DMS114 treated with DMSO at 0.1 percent for 48 hours (cell line): ENCODE data around the gene SGSM1.

Experiments
- DNase-seq: peaks from one replicate; lab custom pipeline; 2025; ENCODE audit not compliant: unreplicated experiment; lab: John Stamatoyannopoulos, UW

SGSM1 gene, protein sequence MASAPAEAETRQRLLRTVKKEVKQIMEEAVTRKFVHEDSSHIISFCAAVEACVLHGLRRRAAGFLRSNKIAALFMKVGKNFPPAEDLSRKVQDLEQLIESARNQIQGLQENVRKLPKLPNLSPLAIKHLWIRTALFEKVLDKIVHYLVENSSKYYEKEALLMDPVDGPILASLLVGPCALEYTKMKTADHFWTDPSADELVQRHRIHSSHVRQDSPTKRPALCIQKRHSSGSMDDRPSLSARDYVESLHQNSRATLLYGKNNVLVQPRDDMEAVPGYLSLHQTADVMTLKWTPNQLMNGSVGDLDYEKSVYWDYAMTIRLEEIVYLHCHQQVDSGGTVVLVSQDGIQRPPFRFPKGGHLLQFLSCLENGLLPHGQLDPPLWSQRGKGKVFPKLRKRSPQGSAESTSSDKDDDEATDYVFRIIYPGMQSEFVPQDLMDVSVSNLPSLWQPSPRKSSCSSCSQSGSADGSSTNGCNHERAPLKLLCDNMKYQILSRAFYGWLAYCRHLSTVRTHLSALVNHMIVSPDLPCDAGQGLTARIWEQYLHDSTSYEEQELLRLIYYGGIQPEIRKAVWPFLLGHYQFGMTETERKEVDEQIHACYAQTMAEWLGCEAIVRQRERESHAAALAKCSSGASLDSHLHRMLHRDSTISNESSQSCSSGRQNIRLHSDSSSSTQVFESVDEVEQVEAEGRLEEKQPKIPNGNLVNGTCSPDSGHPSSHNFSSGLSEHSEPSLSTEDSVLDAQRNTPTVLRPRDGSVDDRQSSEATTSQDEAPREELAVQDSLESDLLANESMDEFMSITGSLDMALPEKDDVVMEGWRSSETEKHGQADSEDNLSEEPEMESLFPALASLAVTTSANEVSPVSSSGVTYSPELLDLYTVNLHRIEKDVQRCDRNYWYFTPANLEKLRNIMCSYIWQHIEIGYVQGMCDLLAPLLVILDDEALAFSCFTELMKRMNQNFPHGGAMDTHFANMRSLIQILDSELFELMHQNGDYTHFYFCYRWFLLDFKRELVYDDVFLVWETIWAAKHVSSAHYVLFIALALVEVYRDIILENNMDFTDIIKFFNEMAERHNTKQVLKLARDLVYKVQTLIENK

DNA sequence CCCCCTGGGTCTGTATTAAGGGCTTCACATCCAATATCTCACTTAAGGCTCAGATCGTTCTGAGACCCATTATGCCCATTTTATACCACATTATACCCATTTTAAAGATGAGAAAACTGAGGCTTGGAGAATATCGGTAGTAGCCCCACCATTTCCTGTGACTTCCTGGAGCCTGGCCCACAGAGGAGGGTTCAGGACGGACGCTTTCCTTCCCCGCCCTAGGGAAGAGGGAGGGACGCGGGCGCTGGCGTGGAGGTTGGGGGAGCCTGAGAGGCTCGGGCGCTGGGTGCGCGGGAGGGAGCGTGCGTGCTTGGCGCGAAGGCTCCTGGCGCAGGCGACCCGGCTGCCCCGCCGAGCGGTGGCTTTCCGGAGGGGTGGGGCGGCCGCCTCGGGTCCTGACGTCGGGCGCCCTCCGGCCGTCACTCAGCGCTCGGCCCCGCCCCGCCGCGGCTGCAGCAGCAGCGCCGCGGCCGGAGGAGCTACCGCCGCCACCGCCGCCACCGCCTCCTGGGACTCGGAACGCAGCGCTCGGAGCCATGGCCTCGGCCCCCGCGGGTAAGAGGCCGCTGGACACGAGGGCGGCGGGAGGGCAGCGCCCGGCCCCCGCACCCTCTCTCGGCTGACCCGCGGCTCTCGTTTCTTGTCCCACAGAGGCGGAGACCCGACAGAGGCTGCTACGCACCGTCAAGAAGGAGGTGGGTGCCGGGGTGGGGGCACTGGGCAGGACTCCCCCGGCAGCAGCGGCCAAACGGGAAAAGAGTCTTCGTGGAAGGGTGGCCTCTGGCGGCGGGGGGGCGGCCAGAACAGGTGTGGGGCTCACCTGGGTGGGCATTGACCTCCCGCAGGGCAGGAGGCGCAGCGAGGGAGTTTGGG, at the start of gene SGSM1:
Gene SGSM1 (plus strand): TSS at position 422 of the 873 bp plus-strand sequence. CDS start 115 bp downstream, at position 537.
- DNase-seq, result peak; percentile 51

DNA sequence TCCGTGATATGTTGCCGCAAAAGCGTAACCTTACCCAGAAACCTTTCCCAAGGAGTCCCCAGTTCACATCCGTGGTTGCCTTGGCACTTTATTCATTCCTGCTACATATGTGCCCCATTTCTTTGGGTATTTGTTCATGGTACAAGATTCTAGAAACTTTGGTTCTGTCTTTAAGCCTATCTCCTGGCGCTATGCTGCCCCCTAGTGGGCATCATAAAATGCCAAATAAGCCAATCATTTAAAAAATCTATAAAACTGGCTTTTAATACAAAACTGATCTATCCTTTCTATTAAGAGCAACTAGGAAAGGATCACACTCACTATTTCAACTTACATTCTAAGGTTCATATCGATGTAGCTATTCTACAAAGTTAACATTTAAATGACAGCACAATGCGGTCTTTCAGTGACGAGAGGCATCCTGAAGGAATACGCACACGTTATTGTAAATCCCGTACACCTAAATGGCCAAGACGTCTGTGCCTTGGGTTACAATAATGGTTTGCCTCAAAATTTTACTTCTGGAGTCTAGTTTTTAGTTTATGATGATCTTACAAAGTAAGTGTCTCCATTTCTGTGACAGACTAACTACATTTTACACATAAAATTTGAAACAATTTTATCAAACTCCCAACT, 47.7 kb upstream of the SGSM1 start:
- peak; percentile 18 for DNase-seq

DNA sequence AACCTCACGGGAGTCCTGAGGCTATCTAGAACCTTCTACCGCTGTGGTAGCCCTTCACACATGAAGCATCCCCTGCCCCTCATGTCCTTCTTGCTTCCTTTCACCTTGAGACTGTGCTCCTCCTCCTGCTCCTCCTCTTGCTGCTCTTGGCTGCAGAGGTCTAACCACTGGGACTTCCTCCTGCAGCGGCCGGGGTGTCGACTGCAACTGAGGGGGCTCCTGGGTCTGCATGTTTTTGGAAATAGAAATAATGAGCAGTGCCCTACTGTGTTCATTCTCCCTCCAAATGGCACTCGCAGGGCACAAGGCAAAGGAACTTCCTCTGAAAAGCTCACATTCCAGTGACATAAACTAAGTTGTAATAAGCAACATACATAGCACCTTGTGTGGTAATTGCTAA, 46.2 kb upstream of the SGSM1 start:
- DNase-seq, result no peak

DNA sequence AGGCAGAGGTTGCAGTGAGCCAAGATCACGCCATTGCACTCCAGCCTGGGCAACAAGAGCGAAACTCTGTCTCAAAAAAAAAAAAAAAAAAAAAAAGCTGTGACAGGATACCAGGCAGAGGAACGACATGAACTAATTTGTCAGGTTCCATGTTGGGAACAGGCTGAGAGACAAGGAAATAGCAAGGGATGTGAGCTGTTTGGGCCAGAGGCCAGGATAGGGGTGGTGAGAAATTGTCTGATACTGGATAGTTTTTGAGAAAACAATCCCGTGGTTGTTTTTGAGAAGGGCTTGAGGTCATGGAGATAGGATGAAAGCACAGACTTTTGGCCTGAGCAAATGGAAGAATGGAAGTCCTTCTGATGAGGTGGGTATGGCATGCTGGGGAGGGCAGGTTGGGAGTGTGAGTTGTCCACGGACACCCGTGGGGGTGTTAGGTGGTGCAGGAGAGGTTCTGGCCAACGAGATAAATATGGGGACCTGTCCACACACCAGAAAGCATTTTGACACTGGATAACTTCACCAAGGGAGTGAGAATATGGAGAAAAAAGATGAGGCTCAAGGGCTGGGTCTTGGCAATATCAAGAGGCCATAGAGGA, 45.2 kb upstream of the SGSM1 start:
- no peak for DNase-seq

DNA sequence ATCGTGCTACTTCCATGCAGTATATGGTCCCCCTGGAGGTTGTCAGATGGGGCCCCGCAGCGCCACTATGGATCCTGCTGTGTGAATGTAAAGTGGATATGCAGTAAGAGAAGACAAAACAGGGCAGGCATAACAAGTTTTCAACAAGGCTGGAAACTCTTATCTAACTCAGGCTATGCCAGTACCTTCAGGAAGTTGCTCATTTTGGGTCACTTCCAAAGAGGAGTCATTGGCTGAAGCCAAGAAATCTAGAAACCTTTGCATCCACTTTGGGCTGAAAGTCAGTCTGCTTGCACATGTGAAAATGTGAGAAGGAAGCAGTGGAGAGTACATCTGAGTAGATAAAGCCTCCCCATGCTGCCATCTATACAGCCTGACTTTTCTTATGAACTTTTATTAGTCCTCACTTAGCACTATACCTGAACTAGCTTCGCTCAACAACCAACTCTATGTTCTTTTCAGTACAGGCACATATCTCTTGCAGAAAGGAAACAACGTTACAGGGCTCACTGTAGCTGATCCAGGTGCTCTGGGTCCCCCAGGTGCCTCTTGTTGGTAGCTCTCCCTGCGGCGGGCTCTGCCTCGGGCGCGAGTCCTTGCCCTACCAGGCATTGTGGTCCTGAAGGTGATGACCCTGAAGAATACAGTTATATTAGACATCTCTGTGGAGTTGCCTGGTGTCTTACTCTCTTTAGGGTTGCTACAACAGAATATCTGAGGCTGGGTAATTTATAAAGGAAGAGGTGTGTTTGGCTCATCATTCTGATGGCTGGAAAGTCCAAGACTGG, 43.9 kb upstream of the SGSM1 start:
- DNase-seq, result no peak

DNA sequence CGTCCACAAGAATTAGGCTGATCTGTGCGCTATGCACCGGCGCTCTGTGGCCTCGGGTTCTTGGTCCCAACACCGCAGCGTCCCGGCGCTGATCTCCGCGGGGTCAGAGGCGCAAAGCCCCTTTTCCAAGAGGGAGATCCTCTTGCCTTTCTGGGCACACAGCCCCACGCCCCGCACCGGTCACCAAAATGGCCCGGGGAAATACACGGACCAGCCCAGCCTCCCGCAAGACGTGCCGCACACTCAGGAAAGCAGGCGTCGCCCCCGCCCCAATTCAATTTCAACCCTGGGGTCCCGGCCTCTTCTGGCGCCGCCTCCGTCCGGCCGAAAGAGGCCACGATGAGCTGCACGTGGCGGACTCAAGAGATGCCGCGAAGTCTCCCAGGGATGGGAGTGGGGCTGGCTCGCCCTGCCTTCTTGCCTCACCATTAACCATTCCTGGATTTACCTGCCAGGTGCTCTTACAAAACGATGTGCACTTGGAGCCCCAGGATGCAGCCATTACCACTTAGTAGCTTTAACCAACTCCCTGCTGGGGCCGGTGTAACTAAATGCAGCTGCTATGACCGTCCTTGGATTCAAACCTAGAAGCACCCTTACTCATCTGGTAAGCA, 42.0 kb upstream of the SGSM1 start:
- DNase-seq, result no peak

DNA sequence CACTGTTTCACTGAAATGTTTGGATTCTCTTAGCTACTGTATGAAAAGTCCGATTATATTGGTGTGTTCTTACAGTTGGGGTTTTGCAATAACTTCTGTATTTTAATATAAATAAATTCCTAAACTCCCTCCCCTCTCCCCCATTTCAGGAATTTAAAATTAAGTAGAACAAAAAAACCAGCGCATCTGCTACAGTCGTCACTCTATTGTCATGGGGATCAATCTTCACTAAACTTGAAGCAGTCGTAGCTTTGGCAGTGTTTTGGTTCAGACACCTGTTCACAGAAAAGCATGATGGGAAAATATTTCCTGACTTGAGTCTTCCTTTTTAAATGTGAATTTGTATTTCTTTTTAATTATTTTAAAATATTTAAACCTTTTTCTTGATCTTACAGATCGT, 40.8 kb upstream of the SGSM1 start:
- no peak for DNase-seq

DNA sequence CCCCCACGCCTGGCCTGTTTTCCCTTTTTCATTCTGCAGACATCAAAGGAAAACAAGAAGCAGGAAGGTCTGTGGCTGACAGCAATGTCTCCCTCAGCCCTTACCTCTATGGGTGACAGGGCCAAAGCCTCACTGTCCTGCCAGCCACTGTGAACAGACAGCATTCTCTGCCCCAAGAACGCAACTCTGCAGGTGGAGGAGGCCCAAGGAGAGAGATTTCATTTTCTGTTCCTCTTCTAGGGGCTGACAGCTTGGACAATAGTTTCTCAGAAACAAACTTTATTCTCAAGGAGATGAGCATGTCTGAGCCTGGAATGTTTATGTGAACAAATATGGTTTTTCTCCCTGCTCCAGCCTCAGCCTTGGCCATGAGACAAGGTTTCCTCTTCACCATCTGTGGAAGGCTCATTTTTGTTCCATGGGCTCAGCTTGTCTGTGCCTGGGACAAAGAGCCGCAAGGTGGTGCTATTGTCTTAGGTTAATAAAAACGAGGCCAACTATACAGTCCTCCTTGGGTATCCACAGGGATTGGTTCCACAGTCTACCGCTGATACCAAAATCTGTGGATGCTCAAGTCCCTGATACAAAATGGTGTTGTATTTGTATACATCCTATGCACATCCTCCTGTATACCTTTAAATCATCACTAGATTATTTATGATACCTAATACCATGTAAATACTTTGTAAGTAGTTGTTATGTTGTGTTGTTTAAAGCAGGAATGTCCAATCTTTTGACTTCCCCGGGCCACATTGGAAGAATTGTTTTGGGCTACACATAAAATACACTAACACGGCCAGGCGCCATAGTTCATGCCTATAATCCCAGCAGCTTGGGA, 37.3 kb upstream of the SGSM1 start:
- peak; percentile 51 for DNase-seq

DNA sequence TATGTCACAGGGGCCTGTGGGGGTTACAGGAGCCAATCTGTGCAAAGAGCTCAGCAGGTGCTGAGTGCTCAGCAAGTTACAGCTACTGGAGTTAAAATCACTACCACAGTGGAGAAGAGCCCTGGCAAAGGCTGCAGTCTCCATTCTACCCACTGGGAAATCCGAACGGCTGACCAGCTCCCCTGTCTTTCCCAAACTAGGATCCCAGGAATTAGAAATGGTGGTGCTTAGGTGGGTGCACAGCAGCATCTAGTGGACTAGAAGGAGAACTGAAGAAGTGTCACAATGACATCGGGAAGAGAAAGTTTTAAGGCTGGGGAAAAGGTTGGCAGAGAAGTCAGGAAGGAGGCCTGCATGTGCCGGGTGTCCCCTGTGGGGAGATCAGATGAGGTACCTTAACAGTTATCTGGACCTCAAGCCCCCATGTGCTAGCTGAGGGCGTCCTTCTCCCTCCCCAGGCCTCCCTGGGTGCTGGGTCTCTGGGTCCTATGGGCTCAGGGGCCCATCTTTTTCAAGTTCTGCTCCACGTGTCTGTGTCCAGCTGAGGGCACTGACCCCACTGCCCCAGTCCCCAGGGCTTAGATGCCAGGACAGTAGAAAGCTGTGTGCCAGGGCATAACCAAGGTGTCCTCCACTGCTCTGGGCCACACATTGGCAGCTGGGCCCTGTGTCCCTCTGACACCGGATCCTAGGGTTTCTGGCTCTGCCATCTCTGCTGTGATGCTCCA, 33.4 kb upstream of the SGSM1 start:
- DNase-seq, result peak; percentile 70

DNA sequence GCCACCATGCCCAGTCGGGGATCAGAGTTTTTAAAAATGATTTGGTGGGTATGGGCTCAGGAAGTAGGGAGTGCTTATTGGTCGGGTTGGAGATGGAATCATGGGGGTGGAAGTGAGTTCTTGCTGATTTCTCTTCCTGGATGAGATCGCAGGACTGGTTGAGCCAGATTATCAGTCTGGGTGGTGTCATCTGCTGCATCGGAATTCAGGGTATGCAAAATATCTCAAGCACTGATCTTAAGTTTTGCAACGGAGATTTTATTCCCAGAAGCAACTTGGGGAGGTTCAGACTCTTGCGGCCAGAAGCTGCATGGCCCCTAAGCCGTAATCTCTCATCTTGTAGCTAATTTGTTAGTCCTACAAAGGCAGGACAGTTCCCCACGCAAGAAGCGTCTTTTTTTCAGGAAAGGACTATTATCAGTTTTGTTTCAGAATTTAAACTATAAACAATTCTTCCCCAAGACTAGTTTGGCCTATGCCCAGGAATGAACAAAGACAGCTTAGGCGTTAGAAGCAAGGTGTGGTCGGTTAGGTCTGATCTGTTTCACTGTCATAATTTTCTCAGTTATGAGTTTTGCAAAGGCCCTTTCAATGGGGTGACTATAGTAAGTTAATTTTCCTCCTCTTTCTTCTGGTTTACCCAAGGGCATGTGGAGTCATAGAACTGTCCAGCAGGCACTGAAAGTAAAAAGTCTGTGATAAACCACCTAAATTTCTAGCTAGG, 30.1 kb upstream of the SGSM1 start:
- DNase-seq, result no peak

DNA sequence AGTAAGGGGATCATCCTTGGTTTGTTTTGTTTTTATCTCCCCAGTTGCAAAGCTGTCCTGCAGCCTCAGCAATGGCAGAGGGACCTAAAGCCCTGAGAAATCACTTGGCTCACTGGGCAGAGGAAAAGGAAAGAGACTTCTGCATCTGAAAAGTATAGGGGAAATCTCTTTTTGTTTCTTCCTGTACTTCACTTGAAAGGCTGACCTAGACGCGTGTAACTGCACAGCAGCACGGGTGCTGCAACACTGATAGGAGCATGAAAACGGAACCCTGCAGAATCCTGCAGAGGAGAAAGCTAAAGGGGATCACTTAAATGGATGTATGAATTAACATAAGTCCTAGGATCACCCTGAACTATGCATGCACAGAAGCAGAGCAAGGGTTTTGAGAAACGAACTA, 29.5 kb upstream of the SGSM1 start:
- DNase-seq, result no peak

DNA sequence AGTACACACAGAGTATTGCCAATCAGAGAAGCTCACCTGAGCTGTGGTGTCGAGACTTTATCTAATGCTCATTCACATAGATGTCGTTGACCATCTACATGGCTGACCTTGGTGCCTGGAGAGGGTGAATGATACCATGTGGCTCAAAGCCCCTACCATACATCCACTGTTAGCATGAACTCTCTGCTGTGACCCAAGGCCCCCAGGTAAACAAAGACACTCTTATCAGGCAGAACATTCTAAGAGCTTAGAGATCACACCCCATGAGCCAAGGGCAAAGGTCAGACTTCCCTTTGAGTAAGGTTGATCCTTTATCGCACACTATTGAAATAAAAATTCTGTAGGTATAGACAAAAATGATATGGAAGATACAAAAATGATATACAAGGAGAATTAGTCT, 16.5 kb upstream of the SGSM1 start:
- no peak for DNase-seq

DNA sequence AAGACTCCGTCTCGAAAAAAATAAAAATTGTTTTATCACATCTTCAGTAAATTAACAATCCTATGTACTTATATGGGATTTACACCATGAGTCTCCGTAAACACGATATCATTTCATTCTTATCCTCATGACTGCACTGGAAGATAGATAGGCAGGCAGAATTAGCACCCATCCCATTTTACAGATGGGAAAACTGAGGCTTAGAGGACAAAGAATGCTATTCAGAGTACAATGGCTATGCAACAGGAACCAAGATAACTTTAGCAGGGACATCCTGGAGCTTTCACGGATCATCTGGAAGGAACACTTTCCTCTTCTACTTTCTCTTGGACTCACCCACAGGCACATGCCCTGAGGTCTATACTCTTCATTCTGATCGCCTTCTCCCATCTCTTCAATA, 14.6 kb upstream of the SGSM1 start:
- DNase-seq, result no peak

DNA sequence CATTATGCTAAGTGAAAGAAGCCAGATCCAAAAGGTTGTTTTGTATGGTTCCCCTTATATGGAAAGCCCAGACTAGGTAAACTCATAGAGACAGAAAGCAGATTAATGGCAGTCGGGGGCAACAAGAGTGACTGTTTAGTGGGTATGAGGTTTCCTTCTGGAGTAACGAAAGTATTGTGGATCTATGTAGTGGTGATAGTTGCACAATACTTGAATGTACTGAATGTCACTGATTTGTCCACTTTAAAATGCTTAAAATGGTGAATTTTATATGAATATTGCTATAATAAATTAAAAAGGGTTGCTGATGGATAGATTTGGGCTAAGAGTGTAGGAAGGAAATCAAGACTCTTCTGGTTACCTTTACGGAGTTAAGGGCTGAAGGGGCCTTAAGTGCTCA, 10.0 kb upstream of the SGSM1 start:
- DNase-seq, result no peak

DNA sequence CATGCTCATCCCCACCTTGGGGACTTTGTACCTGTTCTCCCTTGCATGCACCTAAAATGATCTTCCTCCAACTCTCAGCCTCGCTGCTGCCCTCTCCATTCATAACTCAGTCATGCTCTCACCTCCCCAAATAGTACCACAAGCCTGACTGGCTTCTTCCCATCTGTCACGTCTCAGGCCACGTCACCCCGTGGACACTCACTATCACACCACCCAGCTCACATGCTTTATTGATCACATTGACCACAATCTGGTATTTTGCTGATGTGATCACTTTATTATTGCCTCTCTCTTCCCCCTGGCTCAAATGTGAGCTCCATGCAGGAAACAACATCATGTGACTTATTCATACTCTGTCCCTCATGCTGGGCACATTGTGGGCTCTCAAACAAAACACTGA, 9.2 kb upstream of the SGSM1 start:
- DNase-seq, result no peak

DNA sequence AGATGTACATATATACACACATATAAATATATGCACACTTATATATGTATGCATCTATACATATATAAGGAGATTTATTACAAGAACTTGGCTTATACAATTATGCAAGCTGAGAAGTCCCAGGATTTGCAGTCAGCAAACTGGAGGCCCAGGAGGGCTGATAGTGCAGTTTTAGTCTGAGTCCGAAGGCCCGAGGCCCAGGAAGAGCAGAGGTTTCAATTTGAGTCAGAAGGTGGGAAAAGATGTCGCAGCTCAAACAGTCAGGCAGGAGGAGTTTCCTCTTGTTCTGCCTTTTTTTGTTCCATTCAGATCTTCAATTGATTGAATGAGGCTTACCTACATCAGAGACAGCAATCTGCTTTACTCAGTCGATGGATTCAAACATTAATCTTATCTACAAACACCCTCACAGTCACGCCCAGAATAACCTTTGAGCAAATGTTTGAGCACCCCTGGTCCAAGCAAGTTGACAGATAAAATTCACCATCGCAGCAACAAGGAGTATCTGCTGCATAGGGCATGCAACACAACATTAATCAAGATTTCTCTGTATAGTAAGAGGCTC, 4.0 kb upstream of the SGSM1 start:
- no peak for DNase-seq
